ENCODE results near the gene FBXL22. TPM values are rescaled to one million over a fixed set of nuclear protein-coding genes. Genes with fewer than 3 reads are reported as not detected.

Gene FBXL22
- total RNA-seq, 2 donors from 2014 or later, result 12.5 to 39.6 TPM

DNA sequence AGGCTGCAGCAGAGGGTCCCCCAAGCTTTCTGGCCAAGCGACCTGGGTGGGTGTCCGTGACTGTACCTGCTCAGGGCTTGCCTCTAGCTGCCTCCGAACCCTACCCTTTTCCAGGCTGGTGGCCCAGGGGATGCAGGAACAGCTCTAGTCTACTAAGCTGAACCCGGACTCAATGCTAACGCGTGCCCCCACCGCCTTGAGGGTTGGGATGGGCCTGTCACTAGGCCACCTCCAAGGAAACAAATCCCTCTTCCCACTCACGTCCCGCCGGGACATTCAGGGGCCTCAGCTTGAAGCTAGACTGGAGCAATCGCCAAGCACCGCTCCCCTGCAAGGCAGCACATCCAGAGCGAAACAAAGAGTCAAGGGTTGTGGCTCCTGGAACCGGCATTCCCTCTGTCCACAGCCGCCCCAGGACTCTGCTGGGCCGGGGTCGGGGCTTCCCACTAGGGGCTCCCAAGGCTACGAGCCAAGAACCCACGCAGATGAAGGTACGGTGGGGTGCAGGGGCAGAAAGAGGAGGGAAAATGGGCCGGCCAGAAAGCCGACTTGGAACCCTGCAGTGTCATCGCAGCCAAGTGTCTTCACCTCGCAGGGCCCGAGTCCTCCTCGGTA, 2.9 kb downstream of the FBXL22 start:
- DNase-seq (ENCODE audit: low spot score), result peak; percentile 25
- Histone ChIP-seq H3K27me3 (replicated peaks; ENCODE audit: insufficient read depth) (no peaks in the 10 kb centered on the region), H3K36me3 (no peaks in the 10 kb centered on the region), H3K9me3 (no peaks in the 10 kb centered on the region), H3K4me1 (replicated peaks) (peaks cover 20% of the 10 kb centered on the region), H3K4me3 (peak overlapping the region; percentile 63 to 73), H3K27ac (peak overlapping the region; percentile 88 to 89)
- intact Hi-C loops (cut with DNase I), result no loop called here
- 9% methylated on average over 25 of the region's 26 CpGs for WGBS
- TF ChIP-seq, protein P1, sequence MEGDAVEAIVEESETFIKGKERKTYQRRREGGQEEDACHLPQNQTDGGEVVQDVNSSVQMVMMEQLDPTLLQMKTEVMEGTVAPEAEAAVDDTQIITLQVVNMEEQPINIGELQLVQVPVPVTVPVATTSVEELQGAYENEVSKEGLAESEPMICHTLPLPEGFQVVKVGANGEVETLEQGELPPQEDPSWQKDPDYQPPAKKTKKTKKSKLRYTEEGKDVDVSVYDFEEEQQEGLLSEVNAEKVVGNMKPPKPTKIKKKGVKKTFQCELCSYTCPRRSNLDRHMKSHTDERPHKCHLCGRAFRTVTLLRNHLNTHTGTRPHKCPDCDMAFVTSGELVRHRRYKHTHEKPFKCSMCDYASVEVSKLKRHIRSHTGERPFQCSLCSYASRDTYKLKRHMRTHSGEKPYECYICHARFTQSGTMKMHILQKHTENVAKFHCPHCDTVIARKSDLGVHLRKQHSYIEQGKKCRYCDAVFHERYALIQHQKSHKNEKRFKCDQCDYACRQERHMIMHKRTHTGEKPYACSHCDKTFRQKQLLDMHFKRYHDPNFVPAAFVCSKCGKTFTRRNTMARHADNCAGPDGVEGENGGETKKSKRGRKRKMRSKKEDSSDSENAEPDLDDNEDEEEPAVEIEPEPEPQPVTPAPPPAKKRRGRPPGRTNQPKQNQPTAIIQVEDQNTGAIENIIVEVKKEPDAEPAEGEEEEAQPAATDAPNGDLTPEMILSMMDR (IDR thresholded peaks at IDR 0.05), result no peak
- TF ChIP-seq POLR2AphosphoS5 (IDR thresholded peaks at IDR 0.05), result no peak
- TF ChIP-seq POLR2A (IDR thresholded peaks at IDR 0.05), result no peak

DNA sequence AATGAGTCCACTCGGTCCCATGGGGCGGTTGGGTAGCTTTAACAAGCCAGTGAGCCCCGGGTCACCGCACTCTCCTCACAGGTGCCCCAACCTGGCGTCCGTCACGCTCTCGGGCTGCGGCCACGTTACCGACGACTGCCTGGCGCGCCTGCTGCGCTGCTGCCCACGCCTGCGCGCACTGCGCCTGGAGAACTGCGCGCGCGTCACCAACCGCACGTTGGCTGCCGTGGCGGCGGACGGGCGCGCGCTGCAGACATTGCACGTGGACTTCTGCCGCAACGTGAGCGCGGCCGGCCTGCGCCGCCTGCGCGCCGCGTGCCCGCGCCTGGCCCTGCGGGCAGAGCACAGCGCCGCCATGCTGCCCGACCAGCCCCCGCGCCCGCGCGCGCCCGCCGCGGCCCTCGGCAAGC, 3.4 kb downstream of the FBXL22 start:
- DNase-seq (ENCODE audit: low spot score), result peak; percentile 81
- Histone ChIP-seq H3K4me1 (replicated peaks) (peaks cover 20% of the 10 kb centered on the region), H3K36me3 (no peaks in the 10 kb centered on the region), H3K27ac (peak overlapping the region; percentile 88 to 89), H3K9me3 (no peaks in the 10 kb centered on the region), H3K4me3 (peak overlapping the region; percentile 63 to 73), H3K27me3 (replicated peaks; ENCODE audit: insufficient read depth) (no peaks in the 10 kb centered on the region)
- TF ChIP-seq POLR2AphosphoS5 (IDR thresholded peaks at IDR 0.05) (peak; percentile 49), POLR2A (IDR thresholded peaks at IDR 0.05) (peak; percentile 66)
- TF ChIP-seq, protein P1 (IDR thresholded peaks at IDR 0.05), result peak in 3 of 4 experiments; percentile 21 to 54 (median 43)
- WGBS, result 1% methylated on average over 17 of the region's 60 CpGs
- intact Hi-C loops (cut with DNase I), result no loop called here

DNA sequence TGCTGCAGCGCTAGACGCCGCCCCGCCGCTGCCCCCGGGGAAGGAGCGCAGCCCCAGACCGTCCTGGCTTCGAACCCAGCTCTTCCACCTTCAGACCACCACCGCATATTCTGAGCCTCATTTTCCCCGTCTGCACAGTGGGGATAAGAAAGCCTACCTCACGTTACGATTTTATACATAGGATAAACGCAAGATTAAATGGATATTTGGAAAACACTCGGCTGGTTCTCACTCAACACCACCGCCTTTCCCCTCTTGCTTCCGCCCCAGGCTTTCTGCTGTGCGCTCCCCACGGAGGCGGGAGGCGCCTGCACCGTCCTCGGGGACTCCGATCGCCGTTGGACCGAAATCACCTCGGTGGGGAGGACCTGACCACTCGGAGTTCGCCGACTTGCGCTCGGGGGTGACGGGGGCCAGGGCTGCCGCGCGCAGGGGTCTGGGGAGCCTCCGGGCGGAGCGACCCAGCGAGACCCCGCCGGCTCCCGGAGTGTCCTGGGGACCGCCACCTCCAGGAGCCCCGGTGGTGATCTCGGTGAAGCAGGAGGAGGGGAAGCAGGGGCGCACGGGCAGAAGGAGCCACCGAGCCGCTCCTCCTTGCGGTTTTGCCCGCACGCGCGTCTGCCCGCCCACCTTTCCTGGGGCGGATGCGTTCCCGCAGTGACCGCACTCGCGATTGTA, 4.0 kb downstream of the FBXL22 start:
- peak overlapping the region; percentile 79 to 88 for H3K27ac ChIP-seq
- DNase-seq (ENCODE audit: low spot score), result no peak
- H3K4me3 ChIP-seq, result peak overlapping the region; percentile 63 to 73
- intact Hi-C loops (cut with DNase I), result no loop called here
- H3K4me1 ChIP-seq (replicated peaks), result peaks cover 20% of the 10 kb centered on the region
- H3K27me3 ChIP-seq (replicated peaks; ENCODE audit: insufficient read depth), result no peaks in the 10 kb centered on the region
- TF ChIP-seq, protein P1 (IDR thresholded peaks at IDR 0.05), result peak in 2 of 4 experiments; percentile 14 to 19
- TF ChIP-seq POLR2AphosphoS5 (IDR thresholded peaks at IDR 0.05), result no peak
- H3K9me3 ChIP-seq, result no peaks in the 10 kb centered on the region
- H3K36me3 ChIP-seq, result no peaks in the 10 kb centered on the region
- WGBS, result under 1% methylated on average over 53 of the region's 63 CpGs

DNA sequence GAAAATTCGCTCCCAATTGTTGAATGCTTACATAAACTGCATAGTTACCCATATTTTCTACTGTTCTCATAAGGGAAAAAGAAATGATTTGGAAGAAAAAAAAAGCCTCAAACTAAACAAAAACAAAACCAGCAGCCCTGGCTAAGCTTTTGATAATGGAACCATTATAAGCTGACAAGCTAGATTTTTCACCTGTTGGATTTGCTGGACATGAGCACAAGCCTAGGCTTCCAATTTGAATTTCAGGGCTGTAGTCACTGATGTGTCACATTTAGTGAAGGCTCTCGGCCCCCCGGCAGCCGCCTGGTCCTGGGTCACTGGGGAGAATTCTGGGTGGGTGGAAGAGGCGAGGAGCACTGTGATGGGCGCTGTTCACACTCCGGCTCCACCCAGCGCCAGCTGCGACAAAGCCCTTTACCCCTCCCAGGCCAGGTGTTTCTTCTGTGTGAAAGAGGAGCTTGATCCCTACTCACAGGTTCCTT, 4.6 kb downstream of the FBXL22 start:
- 30% methylated on average over 9 of the region's 9 CpGs for WGBS
- Histone ChIP-seq H3K36me3 (no peaks in the 10 kb centered on the region), H3K9me3 (no peaks in the 10 kb centered on the region), H3K27ac (peak overlapping the region; percentile 79 to 88), H3K4me3 (peak overlapping the region; percentile 63 to 73), H3K27me3 (replicated peaks; ENCODE audit: insufficient read depth) (no peaks in the 10 kb centered on the region), H3K4me1 (replicated peaks) (peaks cover 16% of the 10 kb centered on the region)
- DNase-seq (ENCODE audit: low spot score), result no peak
- TF ChIP-seq, protein P1 (IDR thresholded peaks at IDR 0.05), result no peak
- no peak for TF ChIP-seq POLR2AphosphoS5 (IDR thresholded peaks at IDR 0.05)
- no peak for TF ChIP-seq POLR2A (IDR thresholded peaks at IDR 0.05)
- intact Hi-C loops (cut with DNase I), result no loop called here

Data from prostate gland (tissue), 2 donors.